Stimulated activated CD4-positive, alpha-beta T cell treated with anti-CD3 and anti-CD28 coated beads, Interleukin-15, amount 100 ng/mL, for 1 hour (primary cell): Measurements from ENCODE around the gene PIEZO2.
"Not testable (repeated sequence)": the region's sequence is repeated elsewhere in the genome, so short reads cannot be mapped to it uniquely, and the experiment has no call there.

ENCODE experiments used
- DNase-seq, 2 donors: peaks; one replicate each; pipeline ENCODE4 v3.0.0-alpha.2; 2020; ENCODE audit warnings: low read depth in 1 of 2, low spot score in 1 of 2

The PIEZO2 gene

GRCh38 chr18:11149441-11150270 is at the start of gene PIEZO2:
Gene PIEZO2 (minus strand): TSS chr18:11149569. CDS start chr18:11148588, 981 bp downstream.
- DNase-seq, result no peak

GRCh38 chr18:11183637-11184036 is 34.3 kb upstream of the PIEZO2 start:
- no peak for DNase-seq

GRCh38 chr18:11181629-11182028 is 32.3 kb upstream of the PIEZO2 start:
- DNase-seq, result not testable (repeated sequence)

- DNase-seq, result no peak
Measured at GRCh38 chr18:11179959-11180519, 30.7 kb upstream of the PIEZO2 start.

DNA sequence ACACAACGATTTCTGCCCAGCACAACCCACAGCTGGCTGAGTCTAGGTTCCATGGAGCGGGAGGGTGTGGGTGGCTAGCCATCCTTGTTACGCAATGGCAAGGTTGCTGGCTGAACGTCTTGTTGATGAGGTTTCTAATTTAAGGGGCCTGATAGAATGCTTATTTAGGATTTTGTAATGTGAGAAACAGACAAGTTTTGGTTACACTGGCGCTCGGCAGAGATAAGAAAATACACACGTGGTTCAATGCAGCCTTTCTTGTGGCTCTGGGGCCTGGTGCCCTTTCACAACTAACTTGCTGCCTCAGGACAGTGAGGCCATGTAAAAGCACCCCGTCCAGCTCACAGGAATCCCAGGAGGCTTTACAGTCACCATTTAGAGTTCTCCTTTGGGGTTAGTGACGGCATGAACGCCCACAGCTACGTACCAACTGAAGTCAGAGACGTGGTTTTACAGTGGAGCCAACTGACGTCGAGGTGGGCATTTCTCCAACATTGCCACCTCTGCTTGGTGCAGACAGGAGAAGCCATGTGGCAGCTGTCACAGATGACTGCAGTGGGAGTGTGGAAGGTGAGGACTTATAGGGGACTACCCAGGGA is 29.7 kb upstream of the PIEZO2 start:
- DNase-seq, result no peak

DNA sequence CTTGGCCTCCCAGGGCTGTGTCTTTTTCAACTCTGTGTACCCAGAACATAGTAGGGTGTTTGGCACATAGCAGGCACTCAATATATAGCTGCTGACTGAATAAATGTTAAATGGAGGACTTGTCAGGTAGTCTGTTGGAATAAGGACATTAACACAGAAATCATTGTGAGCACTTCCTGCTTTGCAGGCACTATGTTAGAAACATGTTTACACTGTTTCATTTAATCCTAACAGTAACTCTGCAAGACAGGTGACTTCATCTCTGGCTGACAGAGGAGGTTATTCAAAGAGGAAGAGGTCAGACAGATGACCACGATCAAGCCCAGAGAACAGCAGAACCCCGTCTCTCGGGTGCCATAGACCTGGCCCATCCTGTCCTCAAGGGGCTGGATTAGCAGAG is 28.0 kb upstream of the PIEZO2 start:
- no peak for DNase-seq

DNA sequence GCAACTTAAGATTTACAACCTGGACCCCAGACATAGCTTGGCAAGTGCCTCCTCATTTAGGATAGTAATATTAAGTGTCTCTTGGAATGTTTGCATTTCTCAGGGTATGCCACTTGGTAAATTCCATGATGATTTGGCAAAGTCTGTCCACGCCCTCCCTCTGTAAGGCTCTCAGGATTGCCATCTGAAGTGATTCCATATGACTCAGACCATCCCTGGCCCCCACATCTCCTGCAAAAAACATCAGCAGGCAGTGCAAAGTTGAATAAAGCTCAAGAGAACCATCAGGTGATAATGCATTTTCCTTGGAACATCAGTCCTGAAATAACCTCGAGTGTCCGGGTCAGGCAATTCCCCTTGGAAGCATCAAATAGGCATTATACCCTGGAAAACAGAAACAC is 27.1 kb upstream of the PIEZO2 start:
- DNase-seq, result no peak

- DNase-seq, result no peak
Measured at GRCh38 chr18:11175266-11175979, 26.1 kb upstream of the PIEZO2 start.

- not testable (repeated sequence) for DNase-seq
Measured at GRCh38 chr18:11174179-11174578, 24.8 kb upstream of the PIEZO2 start.

DNA sequence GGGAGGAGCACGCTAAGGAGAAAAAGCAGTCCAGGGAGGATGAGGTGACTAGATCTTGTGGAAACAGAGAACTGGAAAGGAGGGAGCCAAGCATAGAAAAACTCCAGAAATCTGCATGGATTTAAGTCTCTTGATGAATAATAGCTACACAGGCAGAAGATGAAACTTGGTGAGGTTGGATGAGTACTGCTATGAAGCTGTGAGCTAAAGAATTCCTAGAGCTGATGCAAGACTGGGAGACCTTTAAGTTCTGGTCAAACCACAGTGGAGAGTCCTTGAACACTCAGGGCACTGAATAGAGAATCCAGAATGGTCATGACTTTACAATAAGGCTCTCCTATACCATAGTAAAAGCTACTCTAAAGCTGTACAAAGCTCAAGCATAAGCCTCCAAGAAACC is 18.4 kb upstream of the PIEZO2 start:
- no peak for DNase-seq

GRCh38 chr18:11165952-11166351 is 16.6 kb upstream of the PIEZO2 start:
- no peak for DNase-seq

- DNase-seq, result no peak
Measured at GRCh38 chr18:11165138-11165537, 15.8 kb upstream of the PIEZO2 start.

DNA sequence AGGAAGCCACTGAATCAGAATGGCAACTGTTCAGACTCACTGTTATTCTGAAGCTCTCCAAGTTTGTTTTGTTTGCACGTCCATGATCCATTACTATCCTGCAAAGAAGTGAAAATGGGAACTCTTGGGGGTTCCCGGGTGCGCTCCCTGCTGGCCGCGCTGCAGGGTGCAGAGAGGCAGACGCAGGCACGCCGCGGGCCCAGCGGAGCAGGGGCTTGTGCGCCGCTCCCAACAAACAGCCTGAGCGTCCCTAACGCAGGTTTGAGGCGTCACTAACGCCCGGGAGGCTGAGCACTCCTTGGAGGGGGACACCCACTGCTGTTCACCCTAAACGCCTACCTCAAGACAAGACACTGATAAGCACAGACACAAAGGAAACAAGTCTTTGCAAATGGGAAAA is 14.3 kb upstream of the PIEZO2 start:
- DNase-seq, result no peak

GRCh38 chr18:11162889-11163288 is 13.5 kb upstream of the PIEZO2 start:
- no peak for DNase-seq

DNA sequence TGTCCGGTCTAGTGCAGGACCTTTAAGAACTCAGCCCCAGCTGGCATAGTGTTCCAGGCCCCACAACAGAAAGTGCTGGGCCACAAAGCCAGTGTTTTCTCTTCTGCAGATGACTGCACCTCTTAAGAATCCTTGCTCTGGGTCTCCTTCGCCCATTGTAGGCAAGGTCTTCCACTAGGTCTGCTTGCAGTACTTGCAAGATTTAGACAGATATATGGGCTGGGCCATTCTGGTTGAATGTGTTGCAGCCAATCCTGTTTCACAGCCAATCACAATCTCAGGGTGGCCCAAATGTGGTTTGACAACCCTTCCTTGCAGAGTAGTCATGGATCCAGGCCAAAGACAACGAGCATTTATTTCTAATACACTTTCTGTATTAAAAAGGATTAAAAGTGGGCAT is 13.1 kb upstream of the PIEZO2 start:
- no peak for DNase-seq

GRCh38 chr18:11160313-11160712 is 10.9 kb upstream of the PIEZO2 start:
- DNase-seq, result no peak

DNA sequence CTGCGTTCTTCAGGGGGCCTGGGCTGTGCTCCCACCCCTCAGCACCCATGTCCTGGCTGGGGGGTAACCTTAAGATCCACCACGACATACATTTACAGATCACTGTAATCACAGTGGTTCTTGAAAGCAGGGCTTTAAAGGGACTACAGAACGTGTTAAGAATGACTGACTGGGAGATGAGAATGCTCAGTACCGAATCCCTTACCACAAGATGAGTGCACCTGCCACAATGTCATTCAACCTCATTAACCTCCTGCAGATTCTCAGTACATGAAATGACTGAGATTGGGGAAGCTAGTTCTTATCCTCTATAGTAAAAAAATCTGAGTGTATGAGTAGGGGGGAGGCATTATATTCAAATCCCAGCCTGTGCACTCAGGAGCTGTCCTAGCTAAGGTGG is 10.5 kb upstream of the PIEZO2 start:
- no peak for DNase-seq

GRCh38 chr18:11156978-11157377 is 7.6 kb upstream of the PIEZO2 start:
- DNase-seq, result no peak

GRCh38 chr18:11155034-11155759 is 5.8 kb upstream of the PIEZO2 start:
- DNase-seq, result no peak

- no peak for DNase-seq
Measured at GRCh38 chr18:11154368-11154989, 5.1 kb upstream of the PIEZO2 start.

DNA sequence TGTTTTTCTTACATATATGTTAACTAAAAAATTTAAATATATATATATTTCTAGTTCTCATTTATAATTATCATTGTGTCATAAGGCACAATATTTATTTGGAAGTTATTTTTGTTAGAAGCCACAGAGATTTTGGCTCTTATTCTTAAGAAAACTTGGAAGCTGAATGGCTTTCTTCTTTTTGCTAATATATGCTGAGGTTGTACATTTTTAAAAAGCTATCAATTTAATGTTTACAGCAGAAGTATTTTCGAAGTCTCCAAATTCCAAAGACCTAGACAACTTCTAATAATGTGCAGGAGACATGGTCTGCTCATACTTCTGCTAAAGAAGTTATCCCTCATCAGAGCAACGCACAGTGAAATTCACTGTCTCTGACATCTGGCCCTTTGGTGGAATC is 3.7 kb upstream of the PIEZO2 start:
- no peak for DNase-seq
